ENCODE measurements around the gene DPP6. TPM values are rescaled to one million over a fixed set of nuclear protein-coding genes. Genes with fewer than 3 reads are reported as not detected.

DPP6 gene
- total RNA-seq, 1 experiment from 2014 or later: not detected

DNA sequence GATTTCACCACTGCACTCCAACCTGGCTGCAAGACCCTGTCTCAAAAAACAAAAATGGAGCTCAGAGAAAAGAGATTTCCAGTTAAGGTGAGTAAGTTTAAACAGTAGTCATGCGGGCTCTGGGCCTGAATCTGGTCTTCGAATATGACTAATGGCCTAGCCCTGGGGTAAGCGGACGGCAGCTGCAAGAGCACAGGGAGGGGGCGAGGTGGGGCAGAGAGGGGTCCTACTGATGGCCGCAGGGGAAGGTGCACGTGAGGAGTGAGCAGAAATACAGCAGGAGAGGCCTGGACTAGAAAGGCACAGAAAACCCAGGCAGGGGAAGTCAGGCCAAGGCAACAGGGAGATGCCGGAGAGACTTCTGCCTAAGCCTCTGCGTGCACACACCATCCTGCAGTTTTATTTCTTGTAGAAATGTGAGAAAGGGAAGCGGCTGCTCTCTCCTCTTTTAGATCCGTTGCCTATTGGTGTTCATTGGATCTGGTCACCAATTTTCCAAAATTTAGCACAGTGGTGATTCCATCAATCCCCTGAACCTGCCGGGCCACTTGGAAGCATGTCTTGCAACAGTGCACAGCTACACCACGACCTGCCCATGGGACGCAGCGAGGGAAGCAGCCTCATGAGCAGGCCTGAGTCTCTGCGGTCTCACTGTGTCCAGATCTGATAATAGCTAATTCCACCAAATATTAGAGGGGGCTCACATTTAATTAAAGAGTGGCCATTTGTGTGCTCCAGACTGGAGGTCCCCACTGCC lies 811.7 kb downstream of the DPP6 start:
- no peaks in the 10 kb centered on the region for H3K79me2 ChIP-seq (ENCODE audit: low read length)

GRCh38 chr7:154864523-154864891 lies 812.3 kb downstream of the DPP6 start:
- no peak overlapping the region for H3K4me2 ChIP-seq (ENCODE audit: low read length)
- CTCF ChIA-PET: no interaction called here
- intact Hi-C loops (cut with micrococcal nuclease): no loop called here
- H3K27ac ChIP-seq (ENCODE audit: low read length): no peak overlapping the region
- H3K9me2 ChIP-seq (replicated peaks; ENCODE audit: low read length): no peaks in the 10 kb centered on the region
- H3K79me2 ChIP-seq (ENCODE audit: low read length): no peaks in the 10 kb centered on the region
- POLR2A ChIA-PET (ENCODE audit: unreplicated experiment): no interaction called here
- H2AFZ ChIP-seq (ENCODE audit: low read length): no peak overlapping the region
- no peak for TF ChIP-seq EZH2phosphoT487 (IDR thresholded peaks at IDR 0.05; ENCODE audit: borderline replicate concordance, low read length)
- no peak for TF ChIP-seq CTCF (conservative IDR thresholded peaks at IDR 0.05; ENCODE audit: low read depth, low read length)
- no peak for TF ChIP-seq EZH2 (IDR thresholded peaks at IDR 0.05; ENCODE audit: low read length, unreplicated experiment)
- no TSS peak for BruUV-seq (replicated peaks)
- H3K4me3 ChIP-seq (ENCODE audit: low read length): no peak overlapping the region
- no peak for DNase-seq
- no peak overlapping the region for H3K9ac ChIP-seq (ENCODE audit: low read length)
- H3K36me3 ChIP-seq (ENCODE audit: low read depth, low read length): no peaks in the 10 kb centered on the region
- H3K4me1 ChIP-seq (ENCODE audit: insufficient read depth, low read length): no peaks in the 10 kb centered on the region
- no peaks in the 10 kb centered on the region for H3F3A ChIP-seq (ENCODE audit: low read length, unreplicated experiment)
- H4K20me1 ChIP-seq (ENCODE audit: low read length): no peaks in the 10 kb centered on the region
- H3K9me3 ChIP-seq (ENCODE audit: low read length): no peaks in the 10 kb centered on the region
- ATAC-seq: no peak
- H3K27me3 ChIP-seq (ENCODE audit: low read length): peaks cover 55% of the 10 kb centered on the region

More for the DNA sequence above, 811.7 kb downstream of the DPP6 start:
- Histone ChIP-seq H2AFZ (ENCODE audit: low read length) (no peak overlapping the region), H3K27me3 (ENCODE audit: low read length) (peaks cover 50% of the 10 kb centered on the region), H3K36me3 (ENCODE audit: low read depth, low read length) (no peaks in the 10 kb centered on the region), H3K9me3 (ENCODE audit: low read length) (no peaks in the 10 kb centered on the region), H3F3A (ENCODE audit: low read length, unreplicated experiment) (no peaks in the 10 kb centered on the region), H3K9me2 (replicated peaks; ENCODE audit: low read length) (no peaks in the 10 kb centered on the region), H4K20me1 (ENCODE audit: low read length) (no peaks in the 10 kb centered on the region), H3K4me3 (ENCODE audit: low read length) (no peak overlapping the region), H3K4me2 (ENCODE audit: low read length) (no peak overlapping the region), H3K9ac (ENCODE audit: low read length) (no peak overlapping the region), H3K4me1 (ENCODE audit: insufficient read depth, low read length) (no peaks in the 10 kb centered on the region), H3K27ac (ENCODE audit: low read length) (no peak overlapping the region)
- TF ChIP-seq EZH2 (IDR thresholded peaks at IDR 0.05; ENCODE audit: low read length, unreplicated experiment) (no peak), EZH2phosphoT487 (IDR thresholded peaks at IDR 0.05; ENCODE audit: borderline replicate concordance, low read length) (no peak), CTCF (conservative IDR thresholded peaks at IDR 0.05; ENCODE audit: low read depth, low read length) (no peak)
- POLR2A ChIA-PET (ENCODE audit: unreplicated experiment): no interaction called here
- DNase-seq (no peak), ATAC-seq (no peak)
- no TSS peak for BruUV-seq (replicated peaks)
- CTCF ChIA-PET: no interaction called here
- intact Hi-C loops (cut with micrococcal nuclease): no loop called here

DNA sequence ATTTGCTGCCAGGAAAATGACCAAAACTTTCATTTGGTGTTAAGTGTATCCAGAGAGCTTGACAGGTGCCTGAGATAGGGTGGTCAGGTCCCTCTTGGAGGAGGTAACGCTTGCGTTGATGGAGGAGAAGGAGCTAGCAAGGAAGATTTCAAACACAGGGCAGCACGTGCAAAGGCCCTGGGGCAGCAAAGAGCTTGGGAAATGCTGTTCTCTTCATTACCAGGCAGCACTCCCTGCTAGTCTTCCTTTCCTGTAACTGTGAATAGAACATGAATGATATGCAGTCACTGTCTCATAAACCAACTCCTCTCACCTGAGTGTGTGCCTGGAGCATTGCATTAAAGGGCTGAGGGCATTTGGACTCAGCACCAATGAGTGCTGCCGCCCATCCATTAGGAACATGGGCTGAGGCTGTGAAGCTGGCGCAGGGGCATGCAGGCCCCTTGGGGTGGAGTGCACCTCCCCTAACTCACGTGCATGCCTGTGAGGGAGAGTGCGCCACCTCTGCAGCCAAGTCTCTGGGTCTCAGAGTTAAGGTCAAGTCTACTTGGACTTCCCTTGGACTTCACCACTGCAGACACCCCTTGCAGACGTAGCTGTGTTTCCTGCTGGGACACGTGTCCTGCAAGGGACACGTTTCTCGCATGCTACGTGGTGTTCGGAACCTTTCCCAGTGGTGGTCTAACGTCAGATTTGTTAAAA lies 813.9 kb downstream of the DPP6 start:
- no peak for DNase-seq
- POLR2A ChIA-PET (ENCODE audit: unreplicated experiment): no interaction called here
- H3K9me3 ChIP-seq (ENCODE audit: low read length): no peaks in the 10 kb centered on the region
- no peaks in the 10 kb centered on the region for H3K79me2 ChIP-seq (ENCODE audit: low read length)
- H3K36me3 ChIP-seq (ENCODE audit: low read depth, low read length): no peaks in the 10 kb centered on the region
- H3K9me2 ChIP-seq (replicated peaks; ENCODE audit: low read length): no peaks in the 10 kb centered on the region
- intact Hi-C loops (cut with micrococcal nuclease): no loop called here
- H3K27me3 ChIP-seq (ENCODE audit: low read length): peaks cover 51% of the 10 kb centered on the region
- TF ChIP-seq EZH2 (IDR thresholded peaks at IDR 0.05; ENCODE audit: low read length, unreplicated experiment) (no peak), EZH2phosphoT487 (IDR thresholded peaks at IDR 0.05; ENCODE audit: borderline replicate concordance, low read length) (no peak), CTCF (conservative IDR thresholded peaks at IDR 0.05; ENCODE audit: low read depth, low read length) (no peak)
- no peaks in the 10 kb centered on the region for H3F3A ChIP-seq (ENCODE audit: low read length, unreplicated experiment)
- no peak overlapping the region for H2AFZ ChIP-seq (ENCODE audit: low read length)
- H4K20me1 ChIP-seq (ENCODE audit: low read length): no peaks in the 10 kb centered on the region
- no peak for ATAC-seq
- H3K4me2 ChIP-seq (ENCODE audit: low read length): no peak overlapping the region
- CTCF ChIA-PET: interaction anchor here (0.6 kb wide), 1 partner anchor 491 kb away, joined by 4 read pairs; no protein-coding TSS in a partner anchor
- H3K27ac ChIP-seq (ENCODE audit: low read length): no peak overlapping the region
- BruUV-seq (replicated peaks): no TSS peak
- no peak overlapping the region for H3K9ac ChIP-seq (ENCODE audit: low read length)
- no peaks in the 10 kb centered on the region for H3K4me1 ChIP-seq (ENCODE audit: insufficient read depth, low read length)
- H3K4me3 ChIP-seq (ENCODE audit: low read length): no peak overlapping the region
